SIG-M5 (cell line): ENCODE measurements around the gene BAZ2B.
A peak's percentile ranks its signal among the peaks of the same experiment; 100 is the strongest.
"Not testable (repeated sequence)": the region's sequence is repeated elsewhere in the genome, so short reads cannot be mapped to it uniquely, and the experiment has no call there.

ENCODE experiments used
- DNase-seq: peaks from one replicate; lab custom pipeline; 2025; lab: John Stamatoyannopoulos, UW

BAZ2B gene

GRCh38 chr2:159616286-159616701 lies at the start of gene BAZ2B:
TSS of gene BAZ2B (minus strand) at chr2:159616548. CDS start at chr2:159478719, 137,829 bp downstream.
- no peak for DNase-seq

GRCh38 chr2:159661286-159661685 lies 44.9 kb upstream of the BAZ2B start:
- DNase-seq = no peak

DNA sequence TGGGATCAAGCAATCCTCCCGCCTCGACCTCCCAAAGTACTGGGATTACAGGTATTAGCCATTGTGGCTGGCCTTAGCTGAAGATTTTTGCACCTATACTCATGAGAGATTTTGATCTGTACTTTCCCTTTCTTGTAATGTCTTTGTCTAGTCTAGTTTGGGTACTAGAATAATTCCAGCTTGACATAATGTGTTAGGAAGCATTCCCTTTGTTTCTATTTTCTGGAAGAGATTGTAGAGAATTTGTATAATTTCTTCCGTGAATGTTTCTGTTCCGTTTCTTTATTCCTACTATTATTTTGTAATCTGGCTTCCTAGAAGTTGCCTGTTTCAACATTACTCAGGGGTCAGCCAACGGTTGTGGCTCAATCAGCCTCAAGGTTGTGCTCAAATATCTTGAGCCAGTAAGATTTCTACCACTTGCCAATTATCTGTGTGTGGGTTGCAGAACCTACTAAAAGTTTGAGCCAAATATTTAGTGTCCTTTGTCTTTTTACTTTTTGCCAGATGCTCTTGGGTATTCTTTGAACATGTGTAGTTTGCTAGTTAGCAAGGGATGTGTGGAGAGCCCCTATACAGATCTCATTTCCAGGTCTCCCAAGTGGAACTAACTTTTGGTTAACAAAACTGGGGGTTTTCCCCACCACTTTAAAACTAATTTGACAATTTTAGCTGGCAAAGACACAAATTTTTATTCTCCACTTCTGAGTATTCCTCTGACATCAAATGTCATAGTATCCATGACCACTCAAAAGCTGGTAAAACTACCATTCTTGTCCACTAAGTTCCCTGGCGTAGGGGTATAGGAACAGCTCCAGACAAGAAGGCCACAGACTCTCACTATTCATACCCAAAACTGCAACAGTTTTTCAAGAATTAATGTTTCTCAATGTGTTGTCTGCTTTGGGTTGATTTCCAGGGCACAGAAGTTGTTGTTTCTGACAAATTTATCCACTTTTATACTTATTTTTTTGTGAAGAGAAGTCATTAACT lies 42.8 kb upstream of the BAZ2B start:
- no peak for DNase-seq

DNA sequence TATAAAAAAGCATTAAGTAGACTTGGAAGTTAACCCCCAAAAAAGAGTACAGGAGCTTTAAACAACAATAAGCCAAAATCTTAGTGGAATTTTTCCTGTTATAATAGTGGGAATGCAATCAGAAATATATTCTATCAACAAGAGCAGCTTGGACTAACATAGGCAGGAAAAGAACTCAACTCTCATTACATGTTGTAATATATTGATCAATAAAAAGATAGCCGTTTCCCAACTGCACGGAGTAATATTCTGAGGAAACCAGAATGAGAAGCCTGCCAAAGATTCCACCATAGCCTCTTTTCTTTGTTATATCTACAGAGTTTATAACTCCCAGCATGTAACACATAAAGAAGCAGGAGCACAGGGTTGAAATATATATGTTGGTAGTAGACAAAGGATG lies 37.6 kb upstream of the BAZ2B start:
- DNase-seq = no peak

GRCh38 chr2:159651884-159652283 lies 35.5 kb upstream of the BAZ2B start:
- no peak for DNase-seq

- DNase-seq = no peak
These were observed 34.2 kb upstream of the BAZ2B start for GRCh38 chr2:159650574-159650973.

DNA sequence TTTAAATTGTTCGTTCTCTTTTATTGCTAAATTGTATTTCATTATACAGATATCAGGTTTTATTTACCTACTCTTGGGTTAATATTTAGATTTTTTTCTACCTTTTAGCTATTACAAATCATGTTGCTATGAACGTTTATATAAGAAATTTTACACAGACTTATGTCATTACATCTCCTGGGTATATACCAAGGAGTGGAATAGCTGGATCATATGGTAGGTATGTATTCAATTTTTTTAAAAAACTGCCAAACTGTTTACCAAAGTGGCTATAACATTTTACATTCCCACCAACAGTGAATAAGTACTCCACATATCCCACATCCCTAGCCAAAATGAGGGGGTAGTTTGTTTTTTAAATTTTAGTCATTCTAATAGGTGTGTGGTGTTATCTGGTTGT lies 32.3 kb upstream of the BAZ2B start:
- DNase-seq = no peak

GRCh38 chr2:159647667-159648066 lies 31.3 kb upstream of the BAZ2B start:
- no peak for DNase-seq

GRCh38 chr2:159640176-159640575 lies 23.8 kb upstream of the BAZ2B start:
- no peak for DNase-seq

DNA sequence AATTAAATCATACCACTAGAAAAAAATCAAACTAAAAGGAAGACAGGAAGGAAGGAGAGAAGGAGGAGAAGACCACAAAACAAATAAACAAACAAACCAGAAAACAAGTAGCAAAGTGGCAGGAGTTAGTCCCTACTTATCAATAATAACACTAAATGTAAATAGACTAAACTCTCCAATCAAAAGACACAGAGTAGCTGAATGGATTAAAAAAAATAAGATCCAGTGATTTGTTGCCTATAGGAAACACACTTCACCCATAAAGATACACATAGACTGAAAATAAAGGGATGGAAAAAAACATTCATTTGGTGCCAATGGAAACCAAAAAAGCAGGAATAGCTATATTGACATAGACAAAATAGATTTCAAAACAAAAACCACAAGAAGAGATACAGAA lies 23.4 kb upstream of the BAZ2B start:
- no peak for DNase-seq

- DNase-seq = no peak
These were observed 22.7 kb upstream of the BAZ2B start for GRCh38 chr2:159639071-159639470.

DNA sequence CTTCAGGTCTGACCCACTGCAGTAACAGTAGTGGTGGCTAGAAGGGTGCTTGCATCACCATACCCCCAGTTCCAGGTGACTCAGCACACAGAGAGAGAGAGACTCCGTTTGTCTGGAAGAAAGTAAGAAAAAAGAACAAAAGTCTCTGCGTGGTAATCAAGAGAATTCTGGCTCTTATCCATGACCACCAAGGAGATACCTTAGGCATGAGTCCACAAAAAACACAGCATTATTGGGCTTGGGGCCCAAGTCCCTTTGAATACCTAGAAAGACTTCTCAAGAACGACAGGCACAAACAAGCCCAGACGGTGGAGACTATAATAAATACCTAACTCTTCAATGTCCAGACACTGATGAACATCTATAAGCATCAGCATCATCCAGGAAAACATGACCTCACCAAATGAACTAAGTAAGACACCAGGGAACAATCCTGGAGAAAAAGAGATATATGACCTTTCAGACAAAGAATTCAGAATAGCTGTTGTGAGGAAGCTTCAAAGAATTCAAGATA lies 21.7 kb upstream of the BAZ2B start:
- no peak for DNase-seq

GRCh38 chr2:159637240-159637639 lies 20.9 kb upstream of the BAZ2B start:
- DNase-seq = no peak

DNA sequence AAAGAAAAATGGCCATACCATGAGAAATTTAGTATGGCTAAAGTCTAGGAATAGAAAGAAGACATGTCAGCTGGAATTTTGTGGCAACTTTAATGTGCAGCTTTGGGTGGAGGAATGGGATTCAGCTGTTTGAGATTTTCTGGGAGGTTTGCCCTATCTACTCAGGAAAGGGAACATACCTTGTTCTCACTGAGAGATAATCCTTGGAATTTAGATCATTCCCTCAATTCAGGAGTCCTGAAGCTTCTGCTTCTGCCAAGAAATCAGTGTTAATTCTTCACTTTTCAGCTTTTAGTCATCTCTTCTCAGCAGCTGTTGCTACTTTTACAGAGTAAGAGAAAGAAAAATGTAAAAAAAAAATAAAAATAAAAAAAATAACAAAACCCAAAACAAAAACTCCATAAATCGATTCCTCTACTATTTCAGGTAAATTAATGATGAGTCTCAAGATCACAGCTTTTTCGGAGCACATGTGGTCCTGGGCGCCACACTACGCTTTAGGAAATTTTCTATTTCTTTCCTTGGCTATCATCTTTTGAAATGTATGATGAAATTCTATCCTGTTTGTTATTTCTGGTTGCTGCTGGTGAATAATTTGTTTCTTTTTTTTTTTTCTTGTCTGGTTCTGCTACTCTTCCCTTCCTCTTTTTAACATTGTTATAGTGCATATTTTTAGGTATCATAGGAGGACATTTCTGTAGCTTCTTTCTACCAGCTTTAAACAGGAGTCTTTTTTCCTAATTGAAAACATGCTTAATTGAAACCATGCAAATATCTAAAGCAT lies 18.9 kb upstream of the BAZ2B start:
- DNase-seq = peak; percentile 41

- DNase-seq = no peak
These were observed 16.9 kb upstream of the BAZ2B start for GRCh38 chr2:159633219-159633618.

DNA sequence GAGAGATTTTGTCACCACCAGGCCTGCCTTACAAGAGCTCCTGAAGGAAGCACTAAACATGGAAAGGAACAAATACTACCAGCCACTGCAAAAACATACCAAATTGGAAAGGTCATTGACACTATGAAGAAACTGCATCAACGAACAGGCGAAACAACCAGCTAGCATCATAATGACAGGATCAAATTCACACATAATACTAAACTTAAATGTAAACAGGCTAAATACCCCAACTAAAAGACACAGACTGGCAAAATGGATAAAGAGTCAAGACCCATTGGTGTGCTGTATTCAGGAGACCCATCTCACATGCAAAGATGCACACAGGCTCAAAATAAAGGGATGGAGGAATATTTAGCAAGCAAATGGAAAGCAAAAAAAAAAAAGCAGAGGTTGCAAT lies 9.3 kb upstream of the BAZ2B start:
- DNase-seq = not testable (repeated sequence)

DNA sequence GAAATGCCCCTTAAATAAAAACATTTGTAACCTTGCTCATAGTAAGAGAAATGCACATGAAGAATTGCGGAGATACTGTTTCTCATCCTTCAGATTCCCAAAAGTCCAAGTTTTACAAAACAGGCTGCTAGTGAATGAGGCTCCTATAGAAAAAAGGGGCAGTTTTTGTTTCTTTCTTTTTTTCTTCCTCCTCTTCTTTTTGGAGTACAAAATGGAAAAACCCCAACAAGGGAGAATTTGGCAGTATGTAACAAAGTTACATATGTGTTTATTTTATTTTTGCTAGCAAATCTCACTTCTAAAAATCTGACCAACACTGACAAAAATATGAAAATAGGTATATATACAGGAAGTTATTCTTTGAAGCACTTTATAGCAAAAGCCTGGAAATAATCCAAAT lies 7.1 kb upstream of the BAZ2B start:
- no peak for DNase-seq

DNA sequence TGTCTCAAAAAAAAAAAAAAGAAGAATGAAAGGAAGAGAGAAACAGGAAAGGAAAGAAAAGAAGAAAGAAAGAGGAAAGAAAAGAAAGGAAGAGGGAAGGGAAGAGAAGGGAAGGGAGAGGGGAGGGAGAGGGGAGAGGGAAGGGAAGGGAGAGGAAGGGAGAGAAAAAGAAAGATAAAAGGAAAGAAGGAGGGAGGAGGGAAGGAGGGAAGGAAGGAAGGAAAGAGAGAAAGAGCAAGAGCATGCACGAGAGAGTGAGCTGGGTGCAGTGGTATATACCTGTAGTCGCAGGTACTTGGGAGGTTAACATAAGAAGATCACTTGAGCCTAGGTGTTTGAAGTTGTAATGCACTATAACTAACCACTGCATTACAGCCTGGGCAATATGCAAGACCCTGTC lies 6.6 kb upstream of the BAZ2B start:
- no peak for DNase-seq

GRCh38 chr2:159620796-159621195 lies 4.4 kb upstream of the BAZ2B start:
- peak; percentile 43 for DNase-seq

GRCh38 chr2:159617646-159618045 lies 1.3 kb upstream of the BAZ2B start:
- no peak for DNase-seq

DNA sequence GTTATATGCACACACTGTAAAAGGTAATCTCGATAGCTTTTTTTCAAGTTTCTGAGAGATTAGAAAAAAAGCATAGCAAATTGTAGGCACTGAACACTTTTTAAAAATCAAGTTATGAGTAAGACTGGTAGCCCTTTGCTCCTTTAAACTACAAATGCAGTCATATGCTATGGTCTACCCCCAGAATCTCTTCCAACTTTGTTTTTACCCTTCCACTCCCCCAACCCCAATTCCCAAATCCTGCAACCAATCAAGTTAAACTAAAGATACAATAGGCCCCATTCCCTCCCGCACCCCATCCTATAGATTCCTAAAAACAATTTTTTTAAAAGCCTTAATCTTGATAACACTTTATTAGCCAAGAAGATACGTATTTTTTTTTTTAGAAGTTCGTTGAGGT lies 752 bp upstream of the BAZ2B start:
- no peak for DNase-seq

DNA sequence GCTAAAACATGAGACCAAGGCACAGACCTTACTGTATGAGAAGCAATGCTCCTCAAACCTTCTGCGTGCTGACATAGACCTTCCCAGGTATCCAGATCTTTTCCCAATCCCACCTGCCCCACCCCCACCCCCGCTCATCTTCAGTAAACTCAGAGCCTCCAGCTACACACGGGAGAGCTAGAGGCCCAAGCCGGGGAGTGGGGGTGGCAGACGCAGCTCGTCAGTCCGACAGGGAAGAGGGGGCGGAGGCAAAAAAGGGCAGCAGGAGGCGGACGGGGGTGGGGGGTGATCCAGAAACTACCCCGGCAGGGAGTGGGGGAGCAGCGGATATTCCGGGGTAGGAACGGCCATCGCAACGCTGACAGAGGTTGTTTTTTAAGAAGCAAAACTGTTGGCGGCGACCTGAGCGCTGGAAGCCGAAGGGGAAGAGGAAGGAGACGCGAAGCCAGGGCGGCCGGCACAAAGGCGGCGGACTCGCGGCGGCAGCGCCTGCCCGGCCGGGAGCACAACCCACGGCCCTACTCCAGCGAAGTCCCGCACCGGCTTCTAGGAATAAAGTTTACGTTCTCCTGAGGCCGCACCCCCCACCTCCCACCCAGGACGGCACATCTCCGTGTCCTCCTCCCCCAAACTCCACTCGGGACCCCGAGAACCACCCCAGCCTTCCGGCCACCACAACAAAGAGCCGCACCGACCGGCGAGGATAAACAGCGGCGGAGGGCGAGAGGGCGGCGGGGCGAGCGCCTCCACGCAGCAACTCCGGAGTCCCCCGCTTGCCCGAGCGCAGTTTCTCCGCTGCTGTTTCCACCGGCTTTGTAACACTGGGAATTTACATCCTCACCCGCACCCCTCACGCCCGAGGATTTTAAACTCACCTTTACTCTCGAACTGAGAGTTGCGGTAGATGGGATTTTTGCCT lies 722 bp downstream of the BAZ2B start:
- peak; percentile 52 for DNase-seq
